GM12891 (cell line): Measurements from ENCODE around the gene ASAP3.

Experiments
- POLR2A ChIP-seq: IDR thresholded peaks from 2 replicates; pipeline ENCODE4 v1.6.1; 2011; ENCODE audit warnings: low read depth, low read length, control low read depth
- POU2F2 ChIP-seq: IDR thresholded peaks from 2 replicates; pipeline ENCODE4 v1.6.1; 2011; ENCODE audit warnings: low read depth, mild to moderate bottlenecking, control low read depth, low read length, moderate library complexity
- TAF1 ChIP-seq: IDR thresholded peaks from 2 replicates; pipeline ENCODE4 v1.6.1; 2011; ENCODE audit warnings: low read depth, low read length, control low read depth

DNA sequence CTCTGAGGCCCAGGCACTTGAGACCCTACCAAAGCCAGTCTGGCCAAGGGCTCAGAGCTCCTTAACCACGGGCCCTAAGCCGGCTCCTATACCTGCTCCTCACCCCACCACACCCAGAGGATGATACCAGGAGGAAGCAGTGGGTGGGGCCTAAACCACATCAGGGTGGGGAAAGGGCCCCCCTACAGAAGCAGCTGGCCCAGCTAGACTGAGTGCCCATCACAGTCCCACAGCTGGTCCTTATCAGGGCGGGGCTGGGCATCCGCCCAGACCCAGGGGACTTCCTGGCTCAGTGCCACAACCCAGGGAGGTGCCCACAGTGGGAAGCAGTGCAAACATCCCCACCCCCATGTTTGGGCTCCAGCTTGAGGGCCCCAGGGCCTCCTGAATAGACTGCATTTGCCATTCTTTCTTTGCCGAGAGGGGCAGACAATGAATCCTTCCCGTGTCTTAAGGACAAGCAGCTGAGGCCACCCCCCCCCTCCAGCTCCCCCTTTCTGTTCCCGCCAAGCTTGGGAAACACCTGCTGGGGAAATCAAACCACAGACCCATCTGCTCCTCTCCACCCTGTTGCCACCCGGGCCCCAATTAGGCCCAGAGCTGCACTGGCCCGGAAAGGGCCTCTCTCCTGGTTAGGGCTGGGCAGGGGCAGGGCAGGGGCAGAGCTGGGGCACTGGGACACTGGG is 40.9 kb upstream of the ASAP3 start:
- TF ChIP-seq POLR2A (no peak), TAF1 (no peak), POU2F2 (0 out of 2 replicates have a peak, but pooled peaks have one; percentile 11)
